LNCaP clone FGC (cell line): ENCODE results near the gene C17orf113.

ENCODE experiments used
- DNase-seq: peaks from one replicate; pipeline ENCODE4 v3.0.0-alpha.2; 2011; ENCODE audit warnings: low read depth
- H3K4me3 ChIP-seq: 2 replicates; pipeline ENCODE4 v1.5.1; 2011; ENCODE audit warnings: mild to moderate bottlenecking, low read depth, low read length, control low read depth
- CTCF ChIP-seq: IDR thresholded peaks from 2 replicates; pipeline ENCODE4 v1.5.1; 2012; ENCODE audit warnings: mild to moderate bottlenecking; ENCODE audit not compliant: control insufficient read depth, insufficient read depth; ENCODE audit errors: extremely low read depth

C17orf113 gene

GRCh38 chr17:42031584-42031983 lies 18.8 kb downstream of the C17orf113 start:
- no peak for DNase-seq
- no peak for TF ChIP-seq CTCF
- H3K4me3 ChIP-seq: no peak overlapping the region

GRCh38 chr17:42028791-42029127 lies 21.6 kb downstream of the C17orf113 start:
- no peak for TF ChIP-seq CTCF
- DNase-seq: no peak
- no peak overlapping the region for H3K4me3 ChIP-seq

GRCh38 chr17:42027961-42028790 lies 22.2 kb downstream of the C17orf113 start:
- no peak overlapping the region for H3K4me3 ChIP-seq
- no peak for DNase-seq
- peak; percentile 22; the same call in 1 of the 2 replicates for TF ChIP-seq CTCF

- no peak for DNase-seq
- no peak overlapping the region for H3K4me3 ChIP-seq
- no peak for TF ChIP-seq CTCF
These were observed 22.9 kb downstream of the C17orf113 start for GRCh38 chr17:42027590-42027889.

- TF ChIP-seq CTCF: no peak
- DNase-seq: no peak
- no peak overlapping the region for H3K4me3 ChIP-seq
These were observed 23.4 kb downstream of the C17orf113 start for GRCh38 chr17:42026857-42027589.

GRCh38 chr17:42025936-42026335 lies 24.5 kb downstream of the C17orf113 start:
- TF ChIP-seq CTCF: no peak
- no peak overlapping the region for H3K4me3 ChIP-seq
- no peak for DNase-seq
